Osteoblast (primary cell): ENCODE measurements around the gene PDZD8. TPM values are rescaled to one million over a fixed set of nuclear protein-coding genes. Genes with fewer than 3 reads are reported as not detected.

Experiments used
- DNase-seq: peaks from one replicate; pipeline ENCODE4 v3.0.0; 2011; ENCODE audit warnings: low spot score, mixed read lengths; ENCODE audit not compliant: insufficient read length; ENCODE audit errors: missing footprints
- H2AFZ ChIP-seq: 2 replicates; pipeline ENCODE4 v1.6.0; 2011; ENCODE audit warnings: mild to moderate bottlenecking, low read length
- H3K27ac ChIP-seq: 2 replicates; pipeline ENCODE4 v1.5.1; 2011; ENCODE audit warnings: mild to moderate bottlenecking, low read depth, low read length, moderate library complexity
- H3K27me3 ChIP-seq: 2 replicates; pipeline ENCODE4 v1.6.0; 2012; ENCODE audit warnings: mild to moderate bottlenecking, control low read depth, inconsistent platforms, low read length, moderate library complexity; ENCODE audit not compliant: insufficient read depth
- H3K36me3 ChIP-seq: 2 replicates; pipeline ENCODE4 v1.5.1; 2011; ENCODE audit warnings: mild to moderate bottlenecking, low read length, control low read depth, moderate library complexity; ENCODE audit not compliant: insufficient read depth
- H3K4me1 ChIP-seq: 2 replicates; pipeline ENCODE4 v1.5.1; 2011; ENCODE audit warnings: mild to moderate bottlenecking, low read length, control low read depth, moderate library complexity; ENCODE audit not compliant: insufficient read depth
- H3K4me2 ChIP-seq: 2 replicates; pipeline ENCODE4 v1.6.0; 2011; ENCODE audit warnings: mild to moderate bottlenecking, low read length; ENCODE audit not compliant: insufficient read depth
- H3K4me3 ChIP-seq: fragments of 200-600 bp; sonication (generic); 3 replicates; pipeline ENCODE4 v1.5.1; 2012; ENCODE audit warnings: mild to moderate bottlenecking, low read length, inconsistent platforms; ENCODE audit not compliant: insufficient read depth
- H3K79me2 ChIP-seq: 2 replicates; pipeline ENCODE4 v1.6.0; 2012; ENCODE audit warnings: mild to moderate bottlenecking, low read length, control low read depth, inconsistent platforms; ENCODE audit not compliant: insufficient read depth
- H3K9me3 ChIP-seq: 2 replicates; pipeline ENCODE4 v1.5.1; 2011; ENCODE audit warnings: low read depth, low read length, control low read depth
- H4K20me1 ChIP-seq: 2 replicates; pipeline ENCODE4 v1.6.0; 2012; ENCODE audit warnings: mild to moderate bottlenecking, low read length, control low read depth; ENCODE audit not compliant: insufficient read depth
- CTCF ChIP-seq: IDR thresholded peaks from 2 replicates; pipeline ENCODE4 v1.5.1; 2011; ENCODE audit warnings: mild to moderate bottlenecking, low read depth, low read length, moderate library complexity; ENCODE audit errors: extremely low read depth
- total RNA-seq: library from RNA; depleted of rRNA; stranded (reverse); fragments of >200 nt; gene quantifications from 2 replicates; pipeline ENCODE4 v1.2.3, GENCODE V29; 2012

PDZD8 gene
- total RNA-seq, 1 donor = 35.8 TPM

- H3K4me3 ChIP-seq = no peak overlapping the region
- peaks cover 46% of the 10 kb centered on the region for H4K20me1 ChIP-seq
- H3K79me2 ChIP-seq = peaks cover 86% of the 10 kb centered on the region
Observed at GRCh38 chr10:117352724-117353123, 22.5 kb downstream of the PDZD8 start.

GRCh38 chr10:117351996-117352395, 23.2 kb downstream of the PDZD8 start:
- H3K9me3 ChIP-seq = no peaks in the 10 kb centered on the region
- peaks cover 46% of the 10 kb centered on the region for H4K20me1 ChIP-seq

More at GRCh38 chr10:117352724-117353123, 22.5 kb downstream of the PDZD8 start:
- no peak for TF ChIP-seq CTCF
- no peak for DNase-seq
- Histone ChIP-seq H3K9me3 (no peaks in the 10 kb centered on the region), H3K27me3 (no peaks in the 10 kb centered on the region), H3K27ac (no peak overlapping the region), H3K4me2 (no peak overlapping the region), H3K4me1 (no peaks in the 10 kb centered on the region), H3K36me3 (no peaks in the 10 kb centered on the region), H2AFZ (no peak overlapping the region)

DNA sequence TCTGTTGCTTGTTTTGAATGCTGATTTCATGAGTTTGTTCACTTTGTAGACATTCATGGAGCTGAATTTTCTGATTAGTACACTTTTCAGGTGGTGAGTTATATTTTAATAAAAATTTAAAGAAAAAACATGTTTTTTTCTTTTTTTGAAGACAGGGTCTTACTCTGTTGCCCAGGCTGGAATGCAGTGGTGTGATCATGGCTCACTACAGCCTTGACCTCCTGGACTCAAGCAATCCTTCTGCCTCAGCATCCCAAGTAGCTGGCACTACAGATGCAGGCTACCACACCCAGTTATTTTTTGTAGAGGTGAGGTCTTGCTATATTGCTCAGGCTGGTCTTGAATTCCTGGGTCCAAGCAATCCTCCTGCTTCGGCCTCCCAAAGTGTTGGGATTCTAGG, 23.7 kb downstream of the PDZD8 start:
- H4K20me1 ChIP-seq = peaks cover 45% of the 10 kb centered on the region

More at GRCh38 chr10:117351996-117352395, 23.2 kb downstream of the PDZD8 start:
- Histone ChIP-seq H3K4me3 (no peak overlapping the region), H3K36me3 (no peaks in the 10 kb centered on the region), H3K4me1 (no peaks in the 10 kb centered on the region), H3K79me2 (peaks cover 89% of the 10 kb centered on the region), H3K27ac (no peak overlapping the region), H3K4me2 (no peak overlapping the region), H3K27me3 (no peaks in the 10 kb centered on the region), H2AFZ (no peak overlapping the region)
- no peak for DNase-seq
- TF ChIP-seq CTCF = no peak

GRCh38 chr10:117350909-117351308, 24.3 kb downstream of the PDZD8 start:
- Histone ChIP-seq H3K79me2 (peaks cover 90% of the 10 kb centered on the region), H3K27me3 (no peaks in the 10 kb centered on the region), H2AFZ (no peak overlapping the region), H3K4me2 (no peak overlapping the region), H4K20me1 (peaks cover 44% of the 10 kb centered on the region), H3K9me3 (no peaks in the 10 kb centered on the region), H3K27ac (no peak overlapping the region), H3K36me3 (no peaks in the 10 kb centered on the region), H3K4me3 (no peak overlapping the region), H3K4me1 (no peaks in the 10 kb centered on the region)
- TF ChIP-seq CTCF = no peak
- DNase-seq = no peak

More for the DNA sequence above, 23.7 kb downstream of the PDZD8 start:
- Histone ChIP-seq H3K4me2 (no peak overlapping the region), H3K9me3 (no peaks in the 10 kb centered on the region), H3K27ac (no peak overlapping the region), H3K4me3 (no peak overlapping the region), H3K79me2 (peaks cover 90% of the 10 kb centered on the region), H2AFZ (no peak overlapping the region), H3K36me3 (no peaks in the 10 kb centered on the region), H3K27me3 (no peaks in the 10 kb centered on the region), H3K4me1 (no peaks in the 10 kb centered on the region)
- no peak for TF ChIP-seq CTCF
- no peak for DNase-seq
